Measurements from ENCODE around the gene UNC5A.
A peak's percentile ranks its signal among the peaks of the same experiment; 100 is the strongest.

DNA sequence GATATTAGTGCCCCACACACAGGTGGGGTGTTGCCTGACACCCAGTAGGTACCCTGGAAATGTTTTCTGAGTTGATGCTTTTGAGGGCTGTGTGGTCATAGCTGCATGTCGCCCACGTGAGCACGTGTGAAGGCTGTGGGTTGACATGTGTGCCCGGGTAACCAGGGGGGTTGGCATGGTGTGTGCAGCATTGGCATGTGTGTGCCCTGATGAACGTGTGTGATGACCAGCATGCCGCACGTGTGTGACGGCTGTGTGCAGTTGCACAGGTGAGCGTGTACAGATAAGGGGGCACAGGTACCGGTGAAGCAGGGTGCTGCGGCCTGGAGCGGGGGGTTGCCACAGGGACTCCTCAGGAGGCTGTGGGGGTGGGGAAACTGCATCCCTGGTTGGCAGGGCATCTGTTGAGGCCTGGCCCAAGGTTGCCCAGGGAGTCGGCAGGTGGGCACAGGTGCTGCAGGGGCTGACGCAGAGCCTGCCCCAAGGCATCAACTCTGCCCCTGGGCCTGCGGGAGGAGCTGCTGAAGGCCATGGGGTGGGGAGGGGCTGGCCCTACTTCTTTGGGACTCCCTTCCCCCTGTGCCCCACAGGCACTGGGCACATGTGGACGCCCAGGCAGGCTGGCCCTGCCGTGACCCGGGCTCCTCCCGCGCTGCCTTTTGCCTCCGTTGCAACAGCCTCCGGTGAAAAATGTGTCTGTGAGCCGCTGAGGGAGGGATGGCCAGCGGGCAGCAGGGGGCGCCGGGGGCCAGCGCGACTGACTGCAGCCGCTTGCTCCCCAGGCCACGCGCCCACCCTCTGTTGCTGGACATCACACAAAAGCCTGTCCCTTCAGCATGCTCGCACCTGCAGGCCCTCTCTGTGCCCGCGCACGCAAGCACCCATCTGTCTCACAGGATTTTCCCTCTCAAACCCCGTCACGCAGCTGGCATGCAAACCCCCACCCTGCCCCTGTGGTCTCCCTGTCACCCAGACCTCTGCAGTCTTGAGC lies 2.2 kb downstream of the UNC5A start:
- TF ChIP-seq, protein P1, sequence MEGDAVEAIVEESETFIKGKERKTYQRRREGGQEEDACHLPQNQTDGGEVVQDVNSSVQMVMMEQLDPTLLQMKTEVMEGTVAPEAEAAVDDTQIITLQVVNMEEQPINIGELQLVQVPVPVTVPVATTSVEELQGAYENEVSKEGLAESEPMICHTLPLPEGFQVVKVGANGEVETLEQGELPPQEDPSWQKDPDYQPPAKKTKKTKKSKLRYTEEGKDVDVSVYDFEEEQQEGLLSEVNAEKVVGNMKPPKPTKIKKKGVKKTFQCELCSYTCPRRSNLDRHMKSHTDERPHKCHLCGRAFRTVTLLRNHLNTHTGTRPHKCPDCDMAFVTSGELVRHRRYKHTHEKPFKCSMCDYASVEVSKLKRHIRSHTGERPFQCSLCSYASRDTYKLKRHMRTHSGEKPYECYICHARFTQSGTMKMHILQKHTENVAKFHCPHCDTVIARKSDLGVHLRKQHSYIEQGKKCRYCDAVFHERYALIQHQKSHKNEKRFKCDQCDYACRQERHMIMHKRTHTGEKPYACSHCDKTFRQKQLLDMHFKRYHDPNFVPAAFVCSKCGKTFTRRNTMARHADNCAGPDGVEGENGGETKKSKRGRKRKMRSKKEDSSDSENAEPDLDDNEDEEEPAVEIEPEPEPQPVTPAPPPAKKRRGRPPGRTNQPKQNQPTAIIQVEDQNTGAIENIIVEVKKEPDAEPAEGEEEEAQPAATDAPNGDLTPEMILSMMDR (IDR thresholded peaks at IDR 0.05) = peak; percentile 93
- TF ChIP-seq SIN3A (IDR thresholded peaks at IDR 0.05; ENCODE audit: borderline replicate concordance, insufficient read depth, low read depth, low read length) = no peak
- TF ChIP-seq, protein P2, sequence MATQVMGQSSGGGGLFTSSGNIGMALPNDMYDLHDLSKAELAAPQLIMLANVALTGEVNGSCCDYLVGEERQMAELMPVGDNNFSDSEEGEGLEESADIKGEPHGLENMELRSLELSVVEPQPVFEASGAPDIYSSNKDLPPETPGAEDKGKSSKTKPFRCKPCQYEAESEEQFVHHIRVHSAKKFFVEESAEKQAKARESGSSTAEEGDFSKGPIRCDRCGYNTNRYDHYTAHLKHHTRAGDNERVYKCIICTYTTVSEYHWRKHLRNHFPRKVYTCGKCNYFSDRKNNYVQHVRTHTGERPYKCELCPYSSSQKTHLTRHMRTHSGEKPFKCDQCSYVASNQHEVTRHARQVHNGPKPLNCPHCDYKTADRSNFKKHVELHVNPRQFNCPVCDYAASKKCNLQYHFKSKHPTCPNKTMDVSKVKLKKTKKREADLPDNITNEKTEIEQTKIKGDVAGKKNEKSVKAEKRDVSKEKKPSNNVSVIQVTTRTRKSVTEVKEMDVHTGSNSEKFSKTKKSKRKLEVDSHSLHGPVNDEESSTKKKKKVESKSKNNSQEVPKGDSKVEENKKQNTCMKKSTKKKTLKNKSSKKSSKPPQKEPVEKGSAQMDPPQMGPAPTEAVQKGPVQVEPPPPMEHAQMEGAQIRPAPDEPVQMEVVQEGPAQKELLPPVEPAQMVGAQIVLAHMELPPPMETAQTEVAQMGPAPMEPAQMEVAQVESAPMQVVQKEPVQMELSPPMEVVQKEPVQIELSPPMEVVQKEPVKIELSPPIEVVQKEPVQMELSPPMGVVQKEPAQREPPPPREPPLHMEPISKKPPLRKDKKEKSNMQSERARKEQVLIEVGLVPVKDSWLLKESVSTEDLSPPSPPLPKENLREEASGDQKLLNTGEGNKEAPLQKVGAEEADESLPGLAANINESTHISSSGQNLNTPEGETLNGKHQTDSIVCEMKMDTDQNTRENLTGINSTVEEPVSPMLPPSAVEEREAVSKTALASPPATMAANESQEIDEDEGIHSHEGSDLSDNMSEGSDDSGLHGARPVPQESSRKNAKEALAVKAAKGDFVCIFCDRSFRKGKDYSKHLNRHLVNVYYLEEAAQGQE (IDR thresholded peaks at IDR 0.05; ENCODE audit: insufficient read depth in 1 of 2, low read depth in 2 of 2, low read length in 1 of 2) = no peak
